NCI-H187 treated with DMSO at 0.1 percent for 48 hours (cell line): Measurements from ENCODE around the gene MYO5B.
"Not testable (repeated sequence)": the region's sequence is repeated elsewhere in the genome, so short reads cannot be mapped to it uniquely, and the experiment has no call there.

ENCODE experiments used
- DNase-seq: peaks from one replicate; lab custom pipeline; 2025; lab: John Stamatoyannopoulos, UW

Gene MYO5B

DNA sequence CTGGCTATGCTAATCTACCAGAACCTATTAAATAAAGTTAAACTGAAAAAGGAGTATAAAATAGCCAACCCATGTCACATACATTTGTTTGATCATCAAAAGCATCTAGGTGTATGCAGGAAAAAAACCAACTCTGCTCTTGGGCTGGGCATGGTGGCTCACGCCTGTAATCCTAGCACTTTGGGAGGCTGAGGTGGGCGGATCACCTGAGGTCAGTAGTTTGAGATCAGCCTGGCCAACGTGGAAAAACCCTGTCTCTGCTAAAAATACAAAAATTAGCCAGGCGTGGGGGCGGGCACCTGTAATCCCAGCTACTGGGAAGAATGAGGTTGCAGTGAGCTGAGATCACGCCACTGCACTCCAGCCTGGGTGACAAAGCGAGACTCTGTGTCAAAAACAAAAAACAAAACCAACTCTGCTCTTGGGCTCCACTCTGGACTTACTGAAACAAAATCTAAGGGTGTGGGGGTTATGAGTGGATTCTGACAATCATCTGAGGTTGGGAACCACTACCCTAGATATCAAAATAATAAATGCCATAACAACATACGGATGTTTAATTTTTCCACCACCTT lies 405.3 kb downstream of the MYO5B start:
- DNase-seq = not testable (repeated sequence)

DNA sequence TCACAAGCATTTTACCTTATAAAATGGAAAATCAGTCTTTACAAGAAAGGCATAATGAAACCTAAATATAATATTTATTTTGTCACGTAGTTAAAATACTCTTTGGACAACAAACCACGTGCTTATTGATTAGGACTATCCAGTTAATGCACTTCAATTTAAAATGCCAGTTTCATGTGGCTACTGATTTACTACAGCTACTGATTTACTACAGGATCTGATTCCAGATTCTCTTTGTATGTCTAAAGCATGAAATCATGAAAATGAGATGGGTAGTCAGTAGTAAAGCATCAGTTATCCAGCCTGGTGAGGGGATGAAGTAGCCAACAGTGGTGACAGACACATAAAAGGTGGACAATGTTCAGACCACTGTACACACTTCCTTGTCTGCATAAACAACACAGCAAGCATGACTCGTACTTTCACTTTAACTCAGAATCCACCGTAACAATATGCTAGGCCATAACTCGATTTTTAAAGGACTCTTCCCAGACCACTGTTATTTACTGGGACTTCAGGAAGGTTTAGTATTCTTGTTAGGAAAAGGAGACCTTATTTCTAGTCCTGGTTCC lies 406.5 kb downstream of the MYO5B start:
- DNase-seq = no peak

DNA sequence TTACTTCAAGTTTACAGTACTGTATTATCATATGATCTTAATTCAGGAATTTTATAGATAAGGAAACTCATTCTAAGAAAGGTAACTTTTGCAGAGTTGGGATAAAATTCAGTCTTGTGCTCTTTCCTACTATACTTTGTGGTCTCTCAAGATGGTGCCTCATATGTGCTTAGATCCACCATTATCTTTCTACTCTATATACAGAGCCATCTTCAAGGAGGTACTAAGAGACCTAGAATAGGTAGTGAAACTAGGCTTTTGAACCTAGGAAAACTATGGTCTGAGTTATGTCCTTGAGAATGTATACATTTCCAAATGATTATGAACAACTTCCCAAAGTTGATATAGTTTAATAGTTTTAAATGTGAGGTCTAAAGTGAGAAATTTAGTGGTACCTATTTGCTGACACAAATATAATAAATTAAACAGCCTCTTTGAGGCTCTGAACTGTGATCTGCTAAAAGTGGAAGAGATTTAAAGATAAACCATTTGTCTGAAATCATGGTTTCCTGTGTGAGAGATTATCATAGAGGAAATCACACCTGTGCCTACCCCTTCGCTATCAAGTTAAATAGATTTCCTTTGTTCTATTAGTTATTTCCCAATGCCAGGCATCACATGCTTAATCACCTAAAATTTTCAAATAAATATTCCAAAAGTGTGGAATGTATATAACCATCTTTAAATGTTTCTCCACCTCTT lies 408.8 kb downstream of the MYO5B start:
- DNase-seq = no peak

DNA sequence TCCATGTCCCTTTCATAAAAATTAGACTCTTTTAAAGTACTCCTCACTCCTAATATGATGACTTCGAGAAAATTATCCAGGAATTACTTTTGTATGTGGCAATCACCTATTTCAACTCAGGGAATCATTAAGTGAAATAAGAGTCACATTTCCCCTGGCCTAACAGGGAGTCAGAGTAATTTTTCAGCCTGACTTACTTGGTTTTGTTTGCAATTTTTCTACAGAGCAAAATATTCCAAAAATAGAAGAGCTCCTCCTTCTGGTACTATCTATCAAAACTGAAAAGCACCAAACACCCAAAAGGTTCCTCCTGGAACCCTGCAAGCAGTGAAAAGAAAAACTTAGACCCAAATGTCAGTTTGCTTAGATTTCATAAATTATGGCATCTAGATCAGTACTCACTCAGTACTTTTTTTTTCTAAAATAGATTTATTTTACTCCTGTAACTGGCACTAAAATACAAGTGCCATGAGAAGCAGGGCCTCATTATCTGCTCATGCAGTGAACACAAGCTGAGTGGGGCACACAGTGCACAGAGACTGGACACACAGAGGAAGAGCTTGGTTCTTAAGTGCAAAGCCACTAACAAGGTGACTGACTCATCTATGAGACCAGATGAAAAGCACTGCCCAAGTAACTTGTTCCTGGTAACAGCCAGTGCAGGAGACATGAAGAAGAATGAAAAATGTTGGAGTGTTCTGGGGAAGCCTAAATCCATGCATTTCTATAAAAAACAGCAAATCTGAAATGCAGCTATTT lies 410.3 kb downstream of the MYO5B start:
- DNase-seq = no peak

DNA sequence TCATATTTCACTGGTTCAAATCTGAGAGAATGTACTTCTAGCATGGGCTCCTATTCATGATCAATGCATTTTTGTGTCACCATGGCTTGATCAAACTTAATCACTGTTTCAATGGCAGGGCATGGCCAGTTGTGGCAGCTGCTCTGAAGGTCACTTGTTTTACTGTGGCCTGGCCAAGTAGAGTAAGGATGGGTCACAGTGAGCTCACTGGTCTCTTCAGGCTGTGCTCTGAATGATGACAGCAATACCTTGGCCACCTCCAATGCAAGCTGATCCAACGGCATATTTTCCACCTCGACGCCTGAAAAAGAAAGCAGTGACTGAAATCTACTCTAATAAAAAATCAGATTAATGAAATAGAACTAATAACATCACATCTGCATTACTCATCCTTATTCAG lies 411.3 kb downstream of the MYO5B start:
- not testable (repeated sequence) for DNase-seq

DNA sequence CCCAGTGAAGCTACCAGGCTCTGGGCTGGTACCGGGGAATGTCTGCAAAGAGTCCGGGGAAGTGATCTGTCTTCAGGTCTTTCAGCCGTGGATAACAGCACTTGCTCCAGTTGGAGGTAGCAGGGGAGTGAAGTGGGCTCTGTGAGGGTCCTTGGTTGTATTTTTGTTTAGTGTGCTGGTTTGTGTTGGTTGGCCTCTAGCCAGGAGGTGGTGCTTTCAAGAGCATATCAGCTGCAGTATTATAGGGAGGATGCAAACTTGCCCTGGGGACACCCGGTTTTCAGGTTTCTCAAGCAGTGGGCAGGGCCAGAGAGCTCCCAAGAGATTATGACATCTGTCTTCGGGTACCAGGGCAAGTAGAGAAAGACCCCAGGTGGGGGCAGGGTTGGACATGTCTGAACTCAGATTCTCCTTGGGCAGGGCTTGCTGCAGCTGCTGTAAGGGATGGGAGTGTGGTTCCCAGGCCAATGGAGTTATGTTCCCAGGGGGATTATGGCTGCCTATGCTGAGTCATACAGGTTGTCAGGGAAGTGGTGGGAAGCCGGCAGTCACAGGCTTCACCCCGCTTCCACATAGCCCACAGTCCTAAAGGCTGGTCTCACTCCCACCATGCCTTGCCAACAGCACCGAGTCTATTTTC lies 416.0 kb downstream of the MYO5B start:
- DNase-seq = no peak
